HUDEP-2 (cell line): Measurements from ENCODE around the gene USP8.
A peak's percentile ranks its signal among the peaks of the same experiment; 100 is the strongest.
"Not testable (repeated sequence)": the region's sequence is repeated elsewhere in the genome, so short reads cannot be mapped to it uniquely, and the experiment has no call there.

ENCODE experiments used
- DNase-seq, 76 experiments: peaks; one replicate each; lab custom pipeline; 2025; ENCODE audit not compliant: unreplicated experiment in 76 of 76; lab: John Stamatoyannopoulos, UW

USP8 gene

DNA sequence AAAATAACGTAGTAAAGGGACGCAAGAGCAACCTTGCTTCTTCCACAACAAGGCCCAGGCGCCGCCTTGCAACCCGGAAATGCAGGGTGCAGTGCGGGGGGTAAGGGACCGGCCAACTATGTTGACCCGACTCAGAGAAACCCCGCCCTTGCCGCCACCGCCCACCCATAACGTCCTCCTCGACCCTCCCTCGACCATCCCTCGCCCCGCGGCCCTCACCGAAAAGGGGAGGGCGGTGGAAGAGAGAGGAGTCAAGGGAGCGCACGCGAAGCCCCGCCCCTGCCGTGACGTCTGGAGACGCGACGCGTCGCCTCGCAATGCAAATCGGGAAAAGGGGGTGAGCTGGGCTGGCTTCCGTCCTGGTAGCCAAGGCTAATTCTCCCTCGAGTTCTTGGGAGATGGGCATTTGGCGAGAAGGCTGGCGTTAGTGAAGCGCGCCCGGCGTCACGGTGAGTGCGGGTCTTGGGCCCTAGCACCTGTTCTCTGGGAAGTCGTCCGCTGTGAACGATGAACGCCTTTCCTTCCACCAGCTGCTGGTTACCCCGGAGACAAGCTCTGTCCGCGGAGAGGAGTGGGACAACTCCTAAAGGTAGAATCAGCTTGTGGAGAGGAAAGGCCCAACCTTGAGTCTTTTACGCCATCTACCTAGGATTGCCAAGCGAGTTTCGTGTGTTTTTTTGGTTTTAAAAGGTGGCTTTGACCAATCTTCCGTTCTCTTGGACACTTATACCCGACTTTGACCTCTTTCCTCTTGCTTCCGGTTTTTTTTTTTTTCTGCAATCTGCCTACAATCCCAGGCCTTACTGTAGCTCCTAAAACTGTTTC is at the start of gene USP8:
Gene USP8 (plus strand): TSS at position 340 of the 825 bp plus-strand sequence. CDS start 14,669 bp downstream, outside the sequence.
- DNase-seq, result peak; percentile 23 to 97 (median 94)

GRCh38 chr15:50377867-50378751 is 46.1 kb upstream of the USP8 start:
- no peak for DNase-seq

- DNase-seq, result no peak
These were observed 45.4 kb upstream of the USP8 start for GRCh38 chr15:50378776-50379175.

- not testable (repeated sequence) for DNase-seq
These were observed 44.8 kb upstream of the USP8 start for GRCh38 chr15:50379413-50379812.

DNA sequence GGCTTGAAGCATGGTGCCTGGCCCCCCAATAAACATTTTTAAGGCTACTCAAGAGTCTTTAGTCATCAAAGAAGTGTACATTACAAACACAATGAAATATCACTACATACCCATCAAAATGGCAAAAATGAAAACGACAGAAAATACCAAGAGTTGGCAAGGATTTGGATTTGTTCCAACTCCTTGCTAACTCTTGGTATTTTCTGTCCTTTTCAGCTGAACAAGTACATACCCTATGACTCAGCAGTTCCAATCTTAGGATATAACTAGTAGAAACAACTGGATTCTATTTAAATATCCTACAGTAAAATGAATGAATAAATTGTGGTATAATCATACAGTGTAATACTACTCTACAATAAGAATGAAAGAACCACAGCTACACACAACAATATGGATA is 44.1 kb upstream of the USP8 start:
- DNase-seq, result peak in 1 of 76 experiments; percentile 4

DNA sequence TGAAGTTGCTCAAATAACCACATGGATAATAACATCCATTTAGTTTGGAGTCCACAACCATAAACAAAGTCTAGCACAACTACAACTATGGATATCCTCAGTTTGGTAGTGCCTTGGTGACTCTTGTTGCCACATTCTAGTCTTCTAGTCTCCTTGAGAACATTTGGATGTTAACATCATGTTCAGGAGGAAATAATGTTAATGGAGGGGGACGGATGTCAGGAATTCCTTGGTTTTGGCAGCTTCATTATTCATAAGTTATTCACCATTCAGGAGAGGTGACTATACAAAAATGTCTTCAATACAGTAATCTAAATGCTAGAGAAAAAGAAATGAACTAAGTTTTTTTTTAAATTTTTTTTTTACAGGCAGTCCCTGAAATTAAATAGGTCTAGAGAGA is 42.8 kb upstream of the USP8 start:
- no peak for DNase-seq

DNA sequence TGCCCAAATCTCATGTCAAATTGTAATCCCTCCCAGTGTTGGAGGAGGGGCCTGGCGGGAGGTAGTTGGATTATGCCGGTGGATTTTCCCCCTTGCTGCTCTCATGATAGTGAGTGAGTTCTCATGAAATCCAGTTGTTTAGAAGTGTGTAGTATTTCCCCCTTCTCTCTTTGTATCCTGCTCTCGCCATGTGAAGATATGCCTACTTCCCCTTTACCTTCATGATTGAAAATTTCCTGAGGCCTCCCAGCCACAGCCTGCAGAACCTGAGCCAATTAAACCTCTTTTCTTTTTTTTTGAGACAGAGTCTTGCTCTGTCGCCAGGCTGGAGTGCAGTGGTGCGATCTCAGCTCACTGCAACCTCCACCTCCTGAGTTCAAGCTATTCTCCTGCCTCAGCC is 41.8 kb upstream of the USP8 start:
- DNase-seq, result not testable (repeated sequence)

DNA sequence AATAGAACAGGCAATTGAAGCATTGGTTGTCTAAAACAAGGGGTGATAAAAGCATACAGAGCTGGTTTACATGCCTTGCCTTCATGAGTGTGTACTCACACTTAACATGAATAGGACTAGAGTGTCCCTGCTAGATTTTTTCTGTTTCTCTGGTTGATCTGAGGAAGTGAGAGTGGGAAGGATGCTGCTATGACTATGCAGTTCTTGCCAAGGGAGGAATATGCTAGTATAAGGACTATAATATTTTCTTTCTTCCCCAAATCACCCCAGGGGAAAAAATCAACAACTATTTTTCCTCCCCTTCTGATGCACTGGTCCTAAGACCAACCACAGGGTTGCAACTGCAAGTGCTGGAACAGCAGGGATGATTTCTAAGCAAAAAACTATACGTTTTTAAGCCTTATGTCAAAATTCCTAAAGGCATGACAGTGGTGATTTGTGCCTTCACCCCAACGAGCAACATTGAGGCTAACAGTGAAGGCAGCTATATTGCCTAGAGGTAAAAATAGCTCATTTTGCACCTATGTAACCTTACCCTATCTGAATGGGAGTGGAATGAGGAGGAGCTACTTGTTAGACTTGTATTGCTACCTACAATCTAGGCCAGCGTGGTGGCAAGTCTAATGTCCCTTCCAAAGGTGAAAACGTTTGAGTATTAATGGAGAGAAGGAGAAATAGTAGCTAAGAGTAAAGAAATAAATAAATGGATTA is 33.5 kb upstream of the USP8 start:
- DNase-seq, result no peak

- DNase-seq, result not testable (repeated sequence)
These were observed 32.6 kb upstream of the USP8 start for GRCh38 chr15:50391561-50391960.

DNA sequence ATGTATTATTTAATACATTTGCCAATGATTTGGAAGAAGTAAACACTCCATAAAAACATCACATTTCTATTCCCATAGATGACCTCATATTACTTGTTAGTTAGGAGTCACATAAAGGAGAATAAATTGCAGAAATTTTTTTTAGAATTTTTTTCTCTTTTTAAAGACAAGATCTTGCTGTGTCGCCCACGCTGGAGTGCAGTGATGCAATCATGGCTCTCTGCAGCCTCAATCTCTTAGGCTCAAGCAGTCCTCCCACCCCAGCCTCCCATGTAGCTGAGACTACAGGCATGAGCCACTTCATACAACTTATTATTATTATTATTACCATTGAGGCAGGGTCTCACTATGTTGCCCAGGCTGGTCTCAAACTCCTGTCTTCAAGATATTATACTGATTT is 12.3 kb upstream of the USP8 start:
- no peak for DNase-seq

- DNase-seq, result no peak
These were observed 9.6 kb upstream of the USP8 start for GRCh38 chr15:50414624-50415023.

GRCh38 chr15:50415752-50416404 is 8.3 kb upstream of the USP8 start:
- DNase-seq, result no peak

DNA sequence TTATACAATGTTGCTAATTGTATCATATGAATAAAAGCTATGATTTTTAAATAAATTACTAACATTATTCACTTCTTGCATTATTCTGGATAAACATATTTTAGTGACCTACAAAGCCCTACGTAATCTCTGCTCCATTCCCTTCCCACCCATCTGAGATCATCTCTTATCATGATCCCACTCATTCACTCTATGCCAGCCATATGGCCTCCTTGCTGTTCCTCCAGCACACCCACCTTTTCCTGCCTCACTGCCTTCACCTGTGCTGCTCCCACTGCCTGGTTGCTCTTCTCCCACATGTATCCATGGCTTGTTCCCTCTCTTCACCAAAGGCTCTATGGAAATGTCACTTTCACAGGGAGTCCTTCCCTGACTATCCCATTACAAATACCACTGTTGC is 7.3 kb upstream of the USP8 start:
- DNase-seq, result no peak

DNA sequence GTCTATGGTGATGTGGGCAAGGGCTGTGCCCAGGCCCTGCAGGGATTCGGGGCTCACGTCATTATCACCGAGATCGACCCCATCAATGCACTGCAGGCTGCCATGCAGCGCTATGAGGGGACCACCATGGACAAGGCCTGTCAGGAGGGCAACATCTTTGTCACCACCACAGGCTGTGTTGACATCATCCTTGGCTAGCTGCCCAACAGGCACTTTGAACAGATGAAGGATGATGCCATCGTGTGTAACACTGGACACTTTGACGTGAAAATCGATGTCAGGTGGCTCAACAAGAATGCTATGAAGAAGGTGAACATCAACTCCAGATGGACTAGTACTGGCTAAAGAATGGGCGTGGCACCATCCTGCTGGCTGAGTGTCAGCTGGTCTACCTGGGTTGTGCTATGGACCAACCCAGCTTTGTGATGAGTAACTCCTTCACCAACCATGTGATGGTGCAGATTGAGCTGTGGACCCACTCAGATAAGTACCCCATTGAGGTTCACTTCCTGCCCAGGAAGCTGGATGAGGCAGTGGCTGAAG is 6.1 kb upstream of the USP8 start:
- peak in 1 of 76 experiments; percentile 3 for DNase-seq

DNA sequence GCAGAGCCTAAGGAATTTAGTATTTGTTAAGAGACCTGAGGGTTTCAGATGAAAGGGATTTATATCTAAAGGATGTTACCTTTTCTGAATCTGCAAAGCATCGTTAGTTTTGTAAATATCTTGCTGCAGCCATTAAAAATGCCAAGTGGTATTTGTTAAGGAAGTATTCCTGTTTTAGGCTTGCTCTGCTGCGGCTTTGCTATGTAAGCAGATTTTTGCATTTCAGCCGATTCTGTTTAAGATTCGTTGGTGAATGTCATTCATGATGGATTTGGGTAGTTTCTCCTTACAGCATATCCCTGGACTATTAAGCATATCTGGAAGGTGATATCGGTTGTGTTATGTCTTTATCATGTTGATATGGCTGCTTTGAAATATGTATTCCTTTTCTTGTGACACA is 1.0 kb downstream of the USP8 start:
- no peak for DNase-seq

DNA sequence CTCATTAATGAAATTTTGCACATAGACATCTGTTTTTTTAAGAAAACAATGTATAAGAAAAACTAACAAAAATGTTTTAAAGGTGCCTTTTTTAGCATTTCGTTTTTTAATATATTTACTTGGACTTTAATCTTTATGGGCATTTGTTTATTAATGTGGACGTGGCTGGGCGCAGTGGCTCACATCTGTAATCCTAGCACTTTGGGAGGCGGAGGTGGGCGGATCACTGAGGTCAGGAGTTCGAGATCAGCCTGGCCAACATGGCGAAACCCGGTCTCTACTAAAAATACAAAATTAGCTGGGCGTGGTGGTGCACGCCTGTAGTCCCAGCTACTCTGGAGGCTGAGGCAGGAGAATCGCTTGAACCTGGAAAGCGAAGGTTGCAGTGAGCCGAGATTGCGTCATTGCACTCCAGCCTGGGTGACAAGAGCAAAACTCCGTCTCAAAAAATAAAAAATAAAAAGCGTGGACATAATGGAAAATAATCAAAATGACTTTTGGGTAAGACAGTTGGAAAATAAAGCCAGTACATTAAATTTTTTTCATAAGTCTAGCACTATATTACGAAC is 1.6 kb downstream of the USP8 start:
- not testable (repeated sequence) for DNase-seq

DNA sequence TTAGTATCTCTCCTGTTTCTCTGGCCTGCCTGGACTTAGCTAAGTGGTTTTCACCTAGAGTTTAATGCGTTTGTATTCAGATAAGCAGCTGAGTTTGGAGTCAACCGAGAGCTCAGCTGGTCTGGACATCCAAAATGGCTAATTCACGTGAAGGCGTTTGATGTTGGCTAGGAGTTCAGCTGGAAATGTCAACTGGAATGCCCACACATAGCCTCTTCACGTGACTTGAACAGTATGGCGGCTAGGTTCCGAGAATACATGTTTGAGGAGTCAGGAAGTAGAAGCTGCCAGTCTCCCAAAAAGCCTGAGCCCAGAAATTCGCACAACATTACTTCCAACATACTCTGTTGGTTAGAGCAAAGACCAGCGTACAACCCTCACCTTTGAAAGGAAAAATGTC is 2.2 kb downstream of the USP8 start:
- DNase-seq, result no peak

GRCh38 chr15:50431204-50431603 is 7.0 kb downstream of the USP8 start:
- no peak for DNase-seq

DNA sequence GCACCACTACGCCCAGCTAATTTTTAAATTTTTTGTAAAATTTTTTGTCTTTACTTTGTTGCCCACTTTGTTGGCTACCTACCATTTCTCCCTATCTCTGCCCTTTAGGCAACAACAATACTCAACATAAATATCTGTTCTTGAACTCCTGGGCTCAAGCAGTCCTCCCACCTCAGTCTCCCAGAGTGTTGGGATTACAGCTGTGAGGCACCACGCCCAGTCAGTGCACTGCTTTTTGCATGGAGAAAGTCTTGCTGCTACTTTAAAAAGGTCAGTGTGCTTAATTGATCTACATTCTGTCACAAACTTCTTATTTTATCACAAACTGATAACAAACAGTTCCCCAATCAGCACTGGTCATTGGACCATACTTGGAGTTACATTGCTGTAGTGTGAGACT is 8.0 kb downstream of the USP8 start:
- DNase-seq, result peak in 1 of 76 experiments; percentile 10

- no peak for DNase-seq
These were observed 11.6 kb downstream of the USP8 start for GRCh38 chr15:50435772-50436171.
